ENCODE measurements around the gene JPH2.

JPH2 gene

GRCh38 chr20:44079291-44079690 is 107.7 kb downstream of the JPH2 start:
- H3K27me3 Mint-ChIP-seq = no peaks in the 10 kb centered on the region
- no peak for DNase-seq
- H3K27ac Mint-ChIP-seq = peak overlapping the region in 1 of 2 donors; percentile 80

GRCh38 chr20:44075950-44076232 is 111.1 kb downstream of the JPH2 start:
- ATAC-seq (no peak), DNase-seq (no peak)
- Mint-ChIP-seq H3K9me3 (peaks cover 0 to 6% of the 10 kb centered on the region in 2 donors), H3K27me3 (no peaks in the 10 kb centered on the region), H3K4me1 (peaks cover 77% of the 10 kb centered on the region), H3K27ac (no peak overlapping the region), H3K4me3 (no peak overlapping the region)

More at GRCh38 chr20:44079291-44079690, 107.7 kb downstream of the JPH2 start:
- Mint-ChIP-seq H3K9me3 (no peaks in the 10 kb centered on the region), H3K4me3 (no peak overlapping the region), H3K4me1 (peaks cover 44% of the 10 kb centered on the region)
- ATAC-seq = no peak

- no peak for ATAC-seq
- Mint-ChIP-seq H3K4me3 (no peak overlapping the region), H3K4me1 (peaks cover 77% of the 10 kb centered on the region)
Observed at GRCh38 chr20:44075191-44075949, 111.6 kb downstream of the JPH2 start.

GRCh38 chr20:44074252-44075151 is 112.5 kb downstream of the JPH2 start:
- Mint-ChIP-seq H3K4me1 (peaks cover 77% of the 10 kb centered on the region), H3K27me3 (no peaks in the 10 kb centered on the region), H3K27ac (peak overlapping the region in 1 of 2 donors; percentile 87), H3K9me3 (peaks cover 0 to 6% of the 10 kb centered on the region in 2 donors), H3K4me3 (peak overlapping the region in 1 of 2 donors; percentile 26)
- no peak for ATAC-seq
- DNase-seq = no peak

More at GRCh38 chr20:44075191-44075949, 111.6 kb downstream of the JPH2 start:
- Mint-ChIP-seq H3K27me3 (no peaks in the 10 kb centered on the region), H3K9me3 (peaks cover 0 to 6% of the 10 kb centered on the region in 2 donors), H3K27ac (peak overlapping the region; percentile 0 to 74)
- DNase-seq = no peak

GRCh38 chr20:44073675-44074071 is 113.3 kb downstream of the JPH2 start:
- H3K4me3 Mint-ChIP-seq = no peak overlapping the region
- H3K27ac Mint-ChIP-seq = peak overlapping the region in 1 of 2 donors; percentile 58

GRCh38 chr20:44073011-44073674 is 113.8 kb downstream of the JPH2 start:
- Mint-ChIP-seq H3K9me3 (peaks cover 0 to 6% of the 10 kb centered on the region in 2 donors), H3K27ac (peak overlapping the region in 1 of 2 donors; percentile 58), H3K4me3 (peak overlapping the region in 1 of 2 donors; percentile 25), H3K27me3 (no peaks in the 10 kb centered on the region), H3K4me1 (peaks cover 77% of the 10 kb centered on the region)
- DNase-seq = no peak
- ATAC-seq = no peak

More at GRCh38 chr20:44073675-44074071, 113.3 kb downstream of the JPH2 start:
- peaks cover 77% of the 10 kb centered on the region for H3K4me1 Mint-ChIP-seq
- DNase-seq (no peak), ATAC-seq (no peak)
- H3K27me3 Mint-ChIP-seq = no peaks in the 10 kb centered on the region
- H3K9me3 Mint-ChIP-seq = peaks cover 0 to 6% of the 10 kb centered on the region in 2 donors

GRCh38 chr20:44072384-44072783 is 114.6 kb downstream of the JPH2 start:
- Mint-ChIP-seq H3K4me1 (peaks cover 82% of the 10 kb centered on the region), H3K27me3 (no peaks in the 10 kb centered on the region), H3K9me3 (peaks cover 0 to 6% of the 10 kb centered on the region in 2 donors), H3K4me3 (peak overlapping the region in 1 of 2 donors; percentile 96), H3K27ac (no peak overlapping the region)
- no peak for ATAC-seq
- no peak for DNase-seq

- peaks cover 90% of the 10 kb centered on the region for H3K4me1 Mint-ChIP-seq
- H3K27ac Mint-ChIP-seq = peak overlapping the region; percentile 74 to 100
- ATAC-seq (no peak), DNase-seq (no peak)
- peak overlapping the region; percentile 86 to 96 for H3K4me3 Mint-ChIP-seq
- H3K9me3 Mint-ChIP-seq = peaks cover 0 to 6% of the 10 kb centered on the region in 2 donors
- H3K27me3 Mint-ChIP-seq = no peaks in the 10 kb centered on the region
Observed at GRCh38 chr20:44071526-44072111, 115.4 kb downstream of the JPH2 start.

- no peak for ATAC-seq
- peak overlapping the region; percentile 100 for H3K27ac Mint-ChIP-seq
- H3K4me1 Mint-ChIP-seq = peaks cover 95% of the 10 kb centered on the region
- no peaks in the 10 kb centered on the region for H3K27me3 Mint-ChIP-seq
- no peak for DNase-seq
- H3K9me3 Mint-ChIP-seq = peaks cover 0 to 6% of the 10 kb centered on the region in 2 donors
- peak overlapping the region; percentile 86 to 96 for H3K4me3 Mint-ChIP-seq
Observed at GRCh38 chr20:44071057-44071456, 115.9 kb downstream of the JPH2 start.

GRCh38 chr20:44070139-44070900 is 116.7 kb downstream of the JPH2 start:
- DNase-seq (peak; percentile 70 to 78), ATAC-seq (peak; percentile 60)
- Mint-ChIP-seq H3K4me3 (peak overlapping the region; percentile 86 to 96), H3K4me1 (peaks cover 94% of the 10 kb centered on the region), H3K27me3 (no peaks in the 10 kb centered on the region), H3K27ac (peak overlapping the region; percentile 100), H3K9me3 (peaks cover 0 to 6% of the 10 kb centered on the region in 2 donors)

- ATAC-seq (peak; percentile 84), DNase-seq (peak; percentile 89 to 94)
- Mint-ChIP-seq H3K9me3 (peaks cover 0 to 6% of the 10 kb centered on the region in 2 donors), H3K27me3 (no peaks in the 10 kb centered on the region), H3K4me1 (peaks cover 84% of the 10 kb centered on the region), H3K4me3 (peak overlapping the region; percentile 86 to 96), H3K27ac (peak overlapping the region; percentile 100)
Observed at GRCh38 chr20:44069203-44070011, 117.6 kb downstream of the JPH2 start.

GRCh38 chr20:44068316-44069201 is 118.4 kb downstream of the JPH2 start:
- no peaks in the 10 kb centered on the region for H3K27me3 Mint-ChIP-seq
- H3K9me3 Mint-ChIP-seq = peaks cover 0 to 6% of the 10 kb centered on the region in 2 donors
- peaks cover 76% of the 10 kb centered on the region for H3K4me1 Mint-ChIP-seq
- H3K27ac Mint-ChIP-seq = peak overlapping the region; percentile 100
- ATAC-seq = peak; percentile 8
- H3K4me3 Mint-ChIP-seq = peak overlapping the region; percentile 86 to 96
- DNase-seq = peak; percentile 50 to 58

GRCh38 chr20:44067650-44068081 is 119.3 kb downstream of the JPH2 start:
- H3K4me1 Mint-ChIP-seq = peaks cover 74% of the 10 kb centered on the region
- H3K27me3 Mint-ChIP-seq = no peaks in the 10 kb centered on the region
- H3K27ac Mint-ChIP-seq = peak overlapping the region; percentile 100
- H3K9me3 Mint-ChIP-seq = peaks cover 3 to 6% of the 10 kb centered on the region in 2 donors
- DNase-seq = no peak
- ATAC-seq = no peak
- peak overlapping the region; percentile 86 to 96 for H3K4me3 Mint-ChIP-seq
